Naive thymus-derived CD4-positive, alpha-beta T cell (primary cell): ENCODE results near the gene KLF18. TPM values are rescaled to one million over a fixed set of nuclear protein-coding genes. Genes with fewer than 3 reads are reported as not detected.

ENCODE experiments used
- ATAC-seq: fragments of 150-1000 bp; cut with Tn5 transposase; 2 replicates; pipeline ENCODE4 v1.10.0; 2021; ENCODE audit warnings: mild to moderate bottlenecking, moderate library complexity
- CTCF ChIA-PET: fragments of 350-600 bp; sonication (Branson Sonifier 250); formaldehyde crosslinking; loops from one replicate; lab custom pipeline; 2021; ENCODE audit warnings: antibody characterized with exemption; lab: Charles Lee
- POLR2A ChIA-PET: fragments of 350-600 bp; sonication (Branson Sonifier 250); formaldehyde crosslinking; loops from one replicate; lab custom pipeline; 2021; ENCODE audit warnings: antibody characterized with exemption, inconsistent platforms; lab: Charles Lee
- DNase-seq, 9 donors: peaks; one replicate each; pipeline versions ENCODE4 v3.0.0 to v3.0.0-alpha.2; 2020 to 2022; ENCODE audit warnings: mixed read lengths in 1 of 9
- H3K27ac ChIP-seq: one replicate; pipeline ENCODE4 v1.7.0; 2013; ENCODE audit warnings: mild to moderate bottlenecking, low read depth, low read length, moderate library complexity
- H3K27me3 ChIP-seq, 2 donors: one replicate each; pipeline ENCODE4 v1.7.0; 2013; ENCODE audit warnings: low read length in 2 of 2, mild to moderate bottlenecking in 2 of 2, moderate library complexity in 2 of 2; ENCODE audit not compliant: control insufficient read depth in 2 of 2, insufficient read depth in 2 of 2
- H3K36me3 ChIP-seq, 3 experiments: 1 replicate in 2 of 3; 2 replicates in 1 of 3; pipeline ENCODE4 v1.7.0; 2013; ENCODE audit warnings: low read length in 3 of 3, mild to moderate bottlenecking in 3 of 3, moderate library complexity in 1 of 3; ENCODE audit not compliant: insufficient read depth in 3 of 3, control insufficient read depth in 2 of 3
- H3K4me1 ChIP-seq, 2 donors: one replicate each; pipeline ENCODE4 v1.7.0; 2013; ENCODE audit warnings: low read length in 2 of 2, mild to moderate bottlenecking in 2 of 2, moderate library complexity in 1 of 2; ENCODE audit not compliant: control insufficient read depth in 2 of 2, insufficient read depth in 2 of 2
- H3K4me3 ChIP-seq: 2 replicates; pipeline ENCODE4 v1.7.0; 2013; ENCODE audit warnings: mild to moderate bottlenecking, low read length
- H3K9me3 ChIP-seq, 3 experiments: 1 replicate in 2 of 3; 2 replicates in 1 of 3; pipeline ENCODE4 v1.7.0; 2013; ENCODE audit warnings: low read length in 3 of 3; ENCODE audit not compliant: control insufficient read depth in 2 of 3
- H3K27ac Mint-ChIP-seq, 9 donors: one replicate each; pipeline ENCODE4 v1.8.0; 2020 to 2022; ENCODE audit warnings: mixed read lengths in 9 of 9, mild to moderate bottlenecking in 8 of 9, moderate library complexity in 5 of 9, inconsistent platforms in 2 of 9
- H3K27me3 Mint-ChIP-seq, 5 donors: one replicate each; pipeline ENCODE4 v1.8.0; 2021 to 2022; ENCODE audit warnings: mixed read lengths in 5 of 5, mild to moderate bottlenecking in 1 of 5
- H3K36me3 Mint-ChIP-seq, 5 donors: one replicate each; pipeline ENCODE4 v1.8.0; 2020 to 2022; ENCODE audit warnings: mixed read lengths in 5 of 5, mild to moderate bottlenecking in 3 of 5, inconsistent platforms in 1 of 5
- H3K4me1 Mint-ChIP-seq, 7 donors: one replicate each; pipeline ENCODE4 v1.8.0; 2020 to 2022; ENCODE audit warnings: mixed read lengths in 7 of 7, mild to moderate bottlenecking in 3 of 7, inconsistent platforms in 1 of 7
- H3K4me3 Mint-ChIP-seq, 10 donors: one replicate each; pipeline ENCODE4 v1.8.0; 2020 to 2022; ENCODE audit warnings: mild to moderate bottlenecking in 10 of 10, mixed read lengths in 10 of 10, moderate library complexity in 6 of 10, inconsistent platforms in 2 of 10
- H3K9me3 Mint-ChIP-seq, 11 donors: one replicate each; pipeline ENCODE4 v1.8.0; 2020 to 2022; ENCODE audit warnings: mixed read lengths in 11 of 11, mild to moderate bottlenecking in 4 of 11, inconsistent platforms in 1 of 11, moderate library complexity in 1 of 11
- intact Hi-C, 2 donors: fragments of 100-400 bp; cut with micrococcal nuclease; formaldehyde crosslinking; loops; one replicate each; pipeline ENCODE4 v1.15.1; 2023
- polyA plus RNA-seq, 2 donors: library from polyadenylated mRNA; unstranded; fragments of 300-500 nt; fragmentation: Illumina TruSeq; gene quantifications; one replicate each; pipeline ENCODE4 v1.2.3, GENCODE V29; 2021
- total RNA-seq, 6 experiments: library from RNA in 5 of 6; stranded (reverse) in 5 of 6; gene quantifications; 1 replicate in 5 of 6; 2 replicates in 1 of 6; pipeline ENCODE4 v1.2.3 and lab custom pipeline; 2021 to 2026

The KLF18 gene
- total RNA-seq = not detected
- polyA plus RNA-seq = not detected
- not detected for total RNA-seq (lab: John Stamatoyannopoulos, UW)

DNA sequence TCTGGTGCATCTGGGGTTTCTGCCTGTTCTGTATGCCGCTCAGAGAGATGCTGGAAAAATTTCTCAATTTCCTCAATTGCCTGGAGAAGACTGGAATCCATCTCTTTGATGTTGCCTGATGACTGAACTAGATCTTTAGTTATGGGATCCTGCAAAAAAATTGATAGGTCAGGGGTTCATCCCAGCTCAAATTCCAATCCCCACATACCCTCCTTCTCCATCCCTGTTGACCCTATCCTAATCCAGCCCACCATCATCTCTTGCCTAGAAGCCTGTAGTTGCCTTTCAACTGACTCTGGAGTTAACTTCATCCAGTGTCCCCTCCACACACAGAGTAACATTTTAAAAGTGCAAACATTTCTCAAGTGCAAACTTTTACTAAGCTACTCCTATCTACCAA is at the start of gene KLF18:
Gene KLF18, minus strand, starts transcription at position 101 of the 400 bp plus-strand sequence. Its CDS starts 0 bp downstream, at position 101.
- Mint-ChIP-seq H3K27ac (no peak within 1 kb of the TSS), H3K4me3 (no peak within 1 kb of the TSS), H3K9me3 (peaks cover 6 to 32% (median 22%) of the 10 kb centered on the region in 11 donors), H3K4me1 (peaks cover 0 to 1% (median 0%) of the 10 kb centered on the region in 7 donors), H3K27me3 (peaks cover 5 to 18% (median 9%) of the 10 kb centered on the region in 5 donors), H3K36me3 (peaks cover 0 to 7% (median 4%) of the 10 kb centered on the region in 5 donors)
- Histone ChIP-seq H3K27ac (no peak within 1 kb of the TSS), H3K4me3 (no peak within 1 kb of the TSS), H3K4me1 (no peaks in the 10 kb centered on the region), H3K9me3 (peaks cover 0 to 17% (median 0%) of the 10 kb centered on the region in 3 experiments), H3K36me3 (no peaks in the 10 kb centered on the region), H3K27me3 (no peaks in the 10 kb centered on the region)
- ATAC-seq = no peak
- intact Hi-C loops = no loop called here
- CTCF ChIA-PET = no interaction called here
- POLR2A ChIA-PET = no interaction called here
- no peak for DNase-seq

DNA sequence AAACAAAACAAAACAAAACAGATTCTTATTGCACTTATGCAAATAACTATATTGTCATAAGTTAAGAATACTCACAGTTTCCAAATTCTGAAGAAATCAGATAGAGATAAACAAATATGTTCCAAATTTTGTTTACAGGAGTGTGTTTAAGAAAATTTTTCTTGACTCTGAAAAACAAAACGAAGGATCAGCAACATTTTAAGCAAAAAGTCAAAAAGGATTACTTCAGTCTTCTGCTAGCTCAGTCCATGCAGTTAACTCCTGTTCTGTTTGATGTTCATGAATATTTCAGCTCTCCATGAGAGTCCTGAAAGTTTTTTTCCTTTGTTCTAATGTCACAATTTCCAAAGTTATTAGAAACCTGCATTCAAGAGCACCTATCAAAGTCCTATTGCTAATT is 33.2 kb upstream of the KLF18 start:
- no peak overlapping the region for H3K27ac Mint-ChIP-seq
- H3K9me3 Mint-ChIP-seq = peaks cover 0 to 14% (median 6%) of the 10 kb centered on the region in 11 donors
- H3K36me3 Mint-ChIP-seq = peaks cover 0 to 4% (median 0%) of the 10 kb centered on the region in 5 donors
- H3K36me3 ChIP-seq = no peaks in the 10 kb centered on the region
- DNase-seq (no peak), ATAC-seq (no peak)
- ChIA-PET POLR2A (no interaction called here), CTCF (no interaction called here)
- no peaks in the 10 kb centered on the region for H3K4me1 ChIP-seq
- no peaks in the 10 kb centered on the region for H3K27me3 ChIP-seq
- H3K4me3 Mint-ChIP-seq = no peak overlapping the region
- intact Hi-C loops = no loop called here
- no peaks in the 10 kb centered on the region for H3K9me3 ChIP-seq
- peaks cover 4 to 18% (median 13%) of the 10 kb centered on the region in 5 donors for H3K27me3 Mint-ChIP-seq
- H3K4me3 ChIP-seq = no peak overlapping the region
- no peak overlapping the region for H3K27ac ChIP-seq
- H3K4me1 Mint-ChIP-seq = no peaks in the 10 kb centered on the region

DNA sequence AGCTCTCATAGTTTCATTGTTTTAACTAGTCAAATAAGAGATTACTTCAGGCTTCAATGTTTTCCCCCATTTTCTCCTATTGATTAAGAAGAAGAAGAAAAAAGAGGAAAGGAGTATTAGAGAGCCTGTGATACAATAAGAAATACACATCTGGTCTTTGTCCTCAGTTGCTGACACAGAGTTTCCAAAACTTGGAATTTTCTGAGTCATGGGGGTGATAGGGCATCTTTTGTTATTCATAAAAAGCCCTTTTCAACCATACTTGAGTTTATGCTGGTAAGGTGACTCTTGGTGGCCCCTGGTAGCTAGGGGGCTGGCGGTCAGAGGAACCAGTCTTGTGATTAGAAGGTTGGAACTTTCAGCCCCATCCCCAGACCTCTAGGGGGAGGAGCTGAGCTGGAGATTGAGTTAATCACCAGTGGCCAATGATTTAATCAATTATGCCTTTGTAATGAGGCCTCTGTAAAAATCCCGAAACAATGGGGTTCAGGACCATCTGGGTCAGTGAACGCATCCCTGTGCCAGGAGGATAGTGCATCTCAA is 28.9 kb upstream of the KLF18 start:
- intact Hi-C loops = no loop called here
- H3K9me3 Mint-ChIP-seq = peaks cover 5 to 27% (median 14%) of the 10 kb centered on the region in 11 donors
- no peak overlapping the region for H3K4me3 Mint-ChIP-seq
- H3K4me1 Mint-ChIP-seq = peaks cover 0 to 5% (median 0%) of the 10 kb centered on the region in 7 donors
- no peak overlapping the region for H3K27ac Mint-ChIP-seq
- Histone ChIP-seq H3K9me3 (peaks cover 0 to 7% (median 0%) of the 10 kb centered on the region in 3 experiments), H3K4me3 (no peak overlapping the region), H3K36me3 (no peaks in the 10 kb centered on the region), H3K27me3 (no peaks in the 10 kb centered on the region), H3K27ac (no peak overlapping the region), H3K4me1 (no peaks in the 10 kb centered on the region)
- H3K27me3 Mint-ChIP-seq = peaks cover 12 to 32% (median 23%) of the 10 kb centered on the region in 5 donors
- ChIA-PET CTCF (no interaction called here), POLR2A (no interaction called here)
- H3K36me3 Mint-ChIP-seq = peaks cover 0 to 10% (median 4%) of the 10 kb centered on the region in 5 donors
- ATAC-seq (no peak), DNase-seq (no peak)

DNA sequence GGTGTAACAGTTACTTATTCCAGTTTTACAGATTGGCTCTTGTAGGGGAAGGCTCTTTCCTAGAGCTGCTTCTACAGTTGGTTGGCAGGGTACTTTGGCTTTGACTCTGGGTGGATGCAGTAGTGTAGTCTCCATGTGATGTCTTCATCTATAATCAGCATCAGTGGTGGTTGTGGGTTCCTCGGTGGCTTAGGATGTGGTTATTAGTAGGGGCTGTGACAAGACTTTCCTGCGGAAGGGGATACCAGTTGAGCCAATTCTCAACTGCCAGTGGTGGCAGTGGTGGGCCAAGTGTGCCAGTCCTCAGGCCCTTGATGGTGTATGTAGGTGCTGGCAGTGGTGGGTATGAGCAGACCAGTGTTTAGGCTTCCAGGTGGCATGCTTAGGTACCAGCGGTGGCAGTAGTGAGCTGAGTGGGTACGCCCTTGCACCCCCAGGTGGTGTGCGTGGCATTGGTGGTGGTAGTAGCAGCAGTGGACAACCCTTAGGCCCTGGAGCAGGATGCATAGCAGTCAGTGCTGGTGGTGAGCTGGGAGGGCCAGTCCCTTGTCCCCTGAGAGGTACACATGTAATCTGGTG is 27.2 kb upstream of the KLF18 start:
- Mint-ChIP-seq H3K27ac (no peak overlapping the region), H3K4me3 (no peak overlapping the region), H3K4me1 (peaks cover 0 to 5% (median 0%) of the 10 kb centered on the region in 7 donors), H3K27me3 (peaks cover 11 to 32% (median 18%) of the 10 kb centered on the region in 5 donors), H3K9me3 (peaks cover 5 to 21% (median 12%) of the 10 kb centered on the region in 11 donors), H3K36me3 (peaks cover 0 to 10% (median 4%) of the 10 kb centered on the region in 5 donors)
- H3K27me3 ChIP-seq = no peaks in the 10 kb centered on the region
- DNase-seq = no peak
- intact Hi-C loops = no loop called here
- no peak overlapping the region for H3K27ac ChIP-seq
- H3K36me3 ChIP-seq = no peaks in the 10 kb centered on the region
- ATAC-seq = no peak
- H3K4me1 ChIP-seq = no peaks in the 10 kb centered on the region
- ChIA-PET CTCF (no interaction called here), POLR2A (interaction anchor here (0.6 kb wide), 1 partner anchor 42 kb away, joined by 3 read pairs; no protein-coding TSS in a partner anchor)
- peaks cover 0 to 7% (median 0%) of the 10 kb centered on the region in 3 experiments for H3K9me3 ChIP-seq
- no peak overlapping the region for H3K4me3 ChIP-seq

DNA sequence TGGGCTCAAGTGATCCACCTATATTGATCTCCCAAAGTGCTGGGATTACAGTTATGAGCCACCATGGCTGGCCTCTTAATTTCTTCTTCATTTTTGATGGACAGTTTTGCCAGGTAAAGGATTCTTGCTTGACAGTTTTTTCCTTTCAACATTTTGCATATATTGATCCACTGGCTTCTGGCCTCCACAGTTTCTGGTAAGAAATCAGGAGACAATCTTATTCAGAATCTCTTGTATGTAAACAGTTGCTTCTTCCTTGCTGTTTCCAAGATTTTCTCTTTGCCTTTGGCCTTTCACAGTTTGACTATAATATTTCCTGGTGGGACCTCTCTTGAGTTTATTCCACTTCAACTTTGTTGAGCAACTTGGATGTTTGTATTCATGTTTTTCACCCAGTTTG is 20.1 kb upstream of the KLF18 start:
- no peaks in the 10 kb centered on the region for H3K27me3 ChIP-seq
- H3K36me3 ChIP-seq = no peaks in the 10 kb centered on the region
- ATAC-seq (no peak), DNase-seq (no peak)
- Mint-ChIP-seq H3K4me1 (no peaks in the 10 kb centered on the region), H3K9me3 (peaks cover 0 to 9% (median 0%) of the 10 kb centered on the region in 11 donors), H3K36me3 (no peaks in the 10 kb centered on the region), H3K27me3 (peaks cover 0 to 13% (median 0%) of the 10 kb centered on the region in 5 donors), H3K27ac (no peak overlapping the region), H3K4me3 (no peak overlapping the region)
- intact Hi-C loops = no loop called here
- H3K9me3 ChIP-seq = no peaks in the 10 kb centered on the region
- H3K27ac ChIP-seq = no peak overlapping the region
- CTCF ChIA-PET = no interaction called here
- POLR2A ChIA-PET = no interaction called here
- H3K4me3 ChIP-seq = no peak overlapping the region
- no peaks in the 10 kb centered on the region for H3K4me1 ChIP-seq

DNA sequence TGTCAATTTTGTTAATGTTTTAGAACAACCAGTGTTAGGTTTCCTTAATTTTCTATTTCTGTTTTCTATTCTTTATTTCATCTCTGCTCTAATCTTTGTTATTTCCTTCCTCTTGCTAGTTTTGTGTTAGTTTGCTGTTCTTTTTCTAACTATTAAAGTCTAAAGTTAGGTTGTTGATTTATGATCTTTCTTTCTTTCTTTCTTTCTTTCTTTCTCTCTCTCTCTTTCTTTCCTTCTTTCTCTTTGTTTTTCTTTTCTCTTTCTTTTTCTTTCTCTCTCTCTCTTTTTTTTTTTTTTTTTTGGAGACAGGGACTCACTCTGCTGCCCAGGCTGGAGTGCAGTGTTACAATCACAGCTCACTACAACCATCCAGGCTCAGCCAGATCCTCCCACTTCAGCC is 17.4 kb upstream of the KLF18 start:
- CTCF ChIA-PET = no interaction called here
- Histone ChIP-seq H3K9me3 (no peaks in the 10 kb centered on the region), H3K4me3 (no peak overlapping the region), H3K27me3 (no peaks in the 10 kb centered on the region), H3K36me3 (no peaks in the 10 kb centered on the region), H3K27ac (no peak overlapping the region), H3K4me1 (no peaks in the 10 kb centered on the region)
- POLR2A ChIA-PET = no interaction called here
- ATAC-seq (no peak), DNase-seq (no peak)
- Mint-ChIP-seq H3K4me1 (no peaks in the 10 kb centered on the region), H3K27me3 (peaks cover 0 to 9% (median 0%) of the 10 kb centered on the region in 5 donors), H3K36me3 (no peaks in the 10 kb centered on the region), H3K9me3 (peaks cover 0 to 9% (median 0%) of the 10 kb centered on the region in 11 donors), H3K27ac (no peak overlapping the region), H3K4me3 (no peak overlapping the region)
- intact Hi-C loops = no loop called here
